ENCODE data around the gene C6.

DNA sequence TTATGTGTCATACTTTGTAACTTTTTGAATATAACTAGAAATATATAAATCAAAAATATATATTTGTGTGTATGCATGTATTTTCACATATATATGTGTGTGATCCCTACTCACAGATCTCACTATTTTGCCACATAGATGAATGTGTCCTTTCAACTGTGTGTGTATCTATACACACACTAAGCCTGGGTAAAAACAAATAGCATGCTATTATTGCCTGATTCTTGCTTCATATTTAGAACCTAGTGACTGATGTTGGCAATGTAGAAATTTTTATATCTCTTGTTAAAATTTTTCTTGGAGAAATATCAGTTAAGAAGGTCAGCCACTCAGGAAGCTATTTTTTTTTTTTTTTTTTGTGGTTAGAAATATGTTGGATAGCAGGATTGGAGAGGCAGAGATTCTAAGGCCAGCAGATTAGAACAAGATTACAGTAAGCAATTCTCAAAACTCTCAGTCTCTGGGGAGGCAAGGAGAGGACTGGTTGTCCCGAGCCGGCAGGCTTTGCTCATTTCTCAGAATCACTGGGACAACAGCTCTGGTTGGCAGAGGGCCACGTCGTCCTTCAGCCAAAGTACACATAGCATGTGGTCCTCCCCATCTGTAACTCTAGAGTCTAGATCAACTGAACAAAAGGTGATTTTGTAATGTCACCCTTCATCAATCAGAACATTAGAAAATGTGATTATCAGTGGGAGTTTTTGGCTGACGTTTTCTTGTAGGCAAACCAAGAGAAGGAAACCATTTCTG is 19.7 kb downstream of the C6 start:
- TF ChIP-seq, protein P1, sequence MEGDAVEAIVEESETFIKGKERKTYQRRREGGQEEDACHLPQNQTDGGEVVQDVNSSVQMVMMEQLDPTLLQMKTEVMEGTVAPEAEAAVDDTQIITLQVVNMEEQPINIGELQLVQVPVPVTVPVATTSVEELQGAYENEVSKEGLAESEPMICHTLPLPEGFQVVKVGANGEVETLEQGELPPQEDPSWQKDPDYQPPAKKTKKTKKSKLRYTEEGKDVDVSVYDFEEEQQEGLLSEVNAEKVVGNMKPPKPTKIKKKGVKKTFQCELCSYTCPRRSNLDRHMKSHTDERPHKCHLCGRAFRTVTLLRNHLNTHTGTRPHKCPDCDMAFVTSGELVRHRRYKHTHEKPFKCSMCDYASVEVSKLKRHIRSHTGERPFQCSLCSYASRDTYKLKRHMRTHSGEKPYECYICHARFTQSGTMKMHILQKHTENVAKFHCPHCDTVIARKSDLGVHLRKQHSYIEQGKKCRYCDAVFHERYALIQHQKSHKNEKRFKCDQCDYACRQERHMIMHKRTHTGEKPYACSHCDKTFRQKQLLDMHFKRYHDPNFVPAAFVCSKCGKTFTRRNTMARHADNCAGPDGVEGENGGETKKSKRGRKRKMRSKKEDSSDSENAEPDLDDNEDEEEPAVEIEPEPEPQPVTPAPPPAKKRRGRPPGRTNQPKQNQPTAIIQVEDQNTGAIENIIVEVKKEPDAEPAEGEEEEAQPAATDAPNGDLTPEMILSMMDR (conservative IDR thresholded peaks at IDR 0.05 in 1 of 2, IDR thresholded peaks at IDR 0.05 in 1 of 2; ENCODE audit: low read depth in 1 of 2, low read length in 2 of 2), result no peak
- no peak for TF ChIP-seq EZH2 (IDR thresholded peaks at IDR 0.05; ENCODE audit: low read length, missing control alignments)

Measured in fibroblast of lung (primary cell).